Prostate gland (tissue), 2 donors: ENCODE measurements around the gene SCO2. TPM values are rescaled to one million over a fixed set of nuclear protein-coding genes. Genes with fewer than 3 reads are reported as not detected.

Experiments used
- DNase-seq: peaks from one replicate; pipeline ENCODE4 v3.0.0-alpha.2; 2019; ENCODE audit warnings: low spot score
- H3K27ac ChIP-seq, 2 donors: fragments of 200-600 bp; sonication (generic); 2 replicates each; pipeline ENCODE4 v1.5.1; 2017 to 2019
- H3K27me3 ChIP-seq: fragments of 200-600 bp; sonication (generic); replicated peaks from 2 replicates; pipeline ENCODE4 v1.5.1; 2019; ENCODE audit not compliant: insufficient read depth
- H3K36me3 ChIP-seq, 2 donors: fragments of 200-600 bp; sonication (generic); 1 replicate in 1 of 2; 2 replicates in 1 of 2; pipeline versions ENCODE4 v1.5.1 to v1.8.1; 2017 to 2019
- H3K4me1 ChIP-seq: fragments of 200-600 bp; sonication (generic); replicated peaks from 2 replicates; pipeline ENCODE4 v1.5.1; 2019
- H3K4me3 ChIP-seq, 2 donors: fragments of 200-600 bp; sonication (generic); 2 replicates each; pipeline ENCODE4 v1.5.1; 2017 to 2019
- H3K9me3 ChIP-seq: fragments of 200-600 bp; sonication (generic); 2 replicates; pipeline ENCODE4 v1.5.1; 2017
- CTCF ChIP-seq, 4 experiments: fragments of 200-600 bp in 2 of 4; fragments of 450-650 bp in 2 of 4; sonication (generic) in 2 of 4; IDR thresholded peaks; 1 replicate in 3 of 4; 2 replicates in 1 of 4; pipeline ENCODE4 v1.5.1; 2016 to 2019; ENCODE audit warnings: antibody characterized with exemption in 4 of 4, mild to moderate bottlenecking in 2 of 4, moderate library complexity in 2 of 4
- POLR2A ChIP-seq: fragments of 450-650 bp; IDR thresholded peaks from one replicate; pipeline ENCODE4 v1.6.1; 2016; ENCODE audit warnings: antibody characterized with exemption, mild to moderate bottlenecking
- POLR2AphosphoS5 ChIP-seq: sonication (generic); formaldehyde crosslinking; IDR thresholded peaks from one replicate; pipeline ENCODE4 v1.6.1; 2017; ENCODE audit warnings: antibody characterized with exemption
- WGBS: methylation state at CpG from one replicate; pipeline ENCODE4 v1.1.5; 2018; 5-methylcytosine and 5-hydroxymethylcytosine counted together
- intact Hi-C: fragments of 100-400 bp; cut with DNase I; formaldehyde crosslinking; loops from one replicate; pipeline ENCODE4 v1.14.2; 2022
- total RNA-seq, 2 donors: library from RNA; depleted of rRNA; stranded (reverse); fragments of >200 nt; gene quantifications; one replicate each; pipeline ENCODE4 v1.1.0, GENCODE V29; 2016

The SCO2 gene
- total RNA-seq, 2 donors from 2014 or later, result 1.5 to 8.3 TPM

- TF ChIP-seq POLR2AphosphoS5 (no peak), POLR2A (no peak), CTCF (IDR thresholded peaks at IDR 0.05) (no peak)
- no peak overlapping the region for H3K4me3 ChIP-seq
- no peaks in the 10 kb centered on the region for H3K27me3 ChIP-seq
- 88% methylated on average over 24 of the region's 26 CpGs for WGBS
- no peaks in the 10 kb centered on the region for H3K9me3 ChIP-seq
- H3K36me3 ChIP-seq, result no peaks in the 10 kb centered on the region
- no peak for DNase-seq
- no peaks in the 10 kb centered on the region for H3K4me1 ChIP-seq
- intact Hi-C loops, result no loop called here
- no peak overlapping the region for H3K27ac ChIP-seq
Observed at GRCh38 chr22:50571264-50572175, 46.1 kb upstream of the SCO2 start.

- no peak for DNase-seq
- TF ChIP-seq POLR2A (no peak), CTCF (IDR thresholded peaks at IDR 0.05) (no peak), POLR2AphosphoS5 (no peak)
- intact Hi-C loops, result no loop called here
- Histone ChIP-seq H3K27ac (no peak overlapping the region), H3K36me3 (no peaks in the 10 kb centered on the region), H3K27me3 (no peaks in the 10 kb centered on the region), H3K9me3 (no peaks in the 10 kb centered on the region), H3K4me3 (no peak overlapping the region), H3K4me1 (no peaks in the 10 kb centered on the region)
- WGBS, result 91% methylated on average over 12 of the region's 12 CpGs
Observed at GRCh38 chr22:50570861-50571260, 45.5 kb upstream of the SCO2 start.

- 98% methylated on average over 13 of the region's 13 CpGs for WGBS
- no peak for DNase-seq
- H3K36me3 ChIP-seq, result no peaks in the 10 kb centered on the region
- no peak overlapping the region for H3K4me3 ChIP-seq
- TF ChIP-seq POLR2AphosphoS5 (no peak), POLR2A (no peak), CTCF (IDR thresholded peaks at IDR 0.05) (no peak)
- no peaks in the 10 kb centered on the region for H3K27me3 ChIP-seq
- intact Hi-C loops, result no loop called here
- H3K4me1 ChIP-seq, result no peaks in the 10 kb centered on the region
- no peak overlapping the region for H3K27ac ChIP-seq
- H3K9me3 ChIP-seq, result no peaks in the 10 kb centered on the region
Observed at GRCh38 chr22:50569896-50570535, 44.6 kb upstream of the SCO2 start.

GRCh38 chr22:50569041-50569459 lies 43.7 kb upstream of the SCO2 start:
- H3K27me3 ChIP-seq, result no peaks in the 10 kb centered on the region
- DNase-seq, result no peak
- H3K9me3 ChIP-seq, result no peaks in the 10 kb centered on the region
- no peaks in the 10 kb centered on the region for H3K36me3 ChIP-seq
- intact Hi-C loops, result no loop called here
- no peak overlapping the region for H3K4me3 ChIP-seq
- H3K4me1 ChIP-seq, result no peaks in the 10 kb centered on the region
- no peak overlapping the region for H3K27ac ChIP-seq
- WGBS, result 84% methylated on average over 8 of the region's 8 CpGs
- no peak for TF ChIP-seq POLR2AphosphoS5
- TF ChIP-seq POLR2A, result no peak
- no peak for TF ChIP-seq CTCF (IDR thresholded peaks at IDR 0.05)
